Sigmoid colon (tissue), 4 donors: ENCODE results near the gene RAPGEF5.

Experiments
- CTCF ChIP-seq, 4 experiments: fragments of 450-650 bp in 3 of 4; fragments of 200-600 bp in 1 of 4; IDR thresholded peaks; one replicate each; pipeline ENCODE4 v1.5.1; 2016 to 2019; ENCODE audit warnings: antibody characterized with exemption in 4 of 4, mild to moderate bottlenecking in 3 of 4, moderate library complexity in 2 of 4
- EP300 ChIP-seq, 4 donors: sonication (generic); formaldehyde crosslinking; IDR thresholded peaks; one replicate each; pipeline ENCODE4 v1.6.1; 2017; ENCODE audit warnings: antibody characterized with exemption in 4 of 4
- POLR2A ChIP-seq, 2 donors: fragments of 450-650 bp; IDR thresholded peaks; one replicate each; pipeline ENCODE4 v1.6.1; 2016; ENCODE audit warnings: antibody characterized with exemption in 2 of 2, mild to moderate bottlenecking in 2 of 2, moderate library complexity in 2 of 2
- POLR2AphosphoS5 ChIP-seq, 4 donors: sonication (generic); formaldehyde crosslinking; IDR thresholded peaks; one replicate each; pipeline ENCODE4 v1.6.1; 2017; ENCODE audit warnings: antibody characterized with exemption in 4 of 4

DNA sequence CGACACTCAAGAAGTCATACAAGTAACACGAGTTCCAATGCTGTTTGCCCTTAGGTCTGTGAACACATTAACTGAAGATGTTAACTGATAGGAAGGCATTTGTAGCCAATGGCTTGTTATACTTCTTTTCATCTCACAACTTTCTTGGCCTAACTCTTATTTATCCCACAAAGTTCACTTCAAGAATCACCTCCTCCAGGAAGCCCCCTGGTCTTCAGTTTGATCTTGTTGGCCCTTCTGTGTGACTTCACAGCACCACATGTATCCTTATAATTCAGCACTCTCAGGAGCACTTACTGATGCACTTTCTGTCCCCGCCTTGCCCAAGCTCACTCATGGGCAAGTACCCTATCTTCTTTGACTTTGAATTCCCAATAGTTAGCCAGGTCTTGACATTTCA lies 159.6 kb downstream of the RAPGEF5 start:
- TF ChIP-seq CTCF (IDR thresholded peaks at IDR 0.05) (no peak), POLR2A (IDR thresholded peaks at IDR 0.05) (no peak), EP300 (IDR thresholded peaks at IDR 0.05) (no peak), POLR2AphosphoS5 (IDR thresholded peaks at IDR 0.05) (no peak)
